GM23248 (cell line): ENCODE data around the gene BPIFA3. TPM values are rescaled to one million over a fixed set of nuclear protein-coding genes. Genes with fewer than 3 reads are reported as not detected.

Source experiments
- DNase-seq: peaks from one replicate; pipeline ENCODE4 v3.0.0-alpha.2; 2015
- H2AFZ ChIP-seq: fragments of 200-600 bp; sonication (generic); 2 replicates; pipeline ENCODE4 v1.6.1; 2016; ENCODE audit warnings: antibody characterized with exemption
- H3F3A ChIP-seq: fragments of 200-600 bp; sonication (generic); 2 replicates; pipeline ENCODE4 v1.6.1; 2016; ENCODE audit warnings: mild to moderate bottlenecking, antibody characterized with exemption, mixed run types; ENCODE audit not compliant: insufficient read depth
- H3K27ac ChIP-seq: fragments of 200-600 bp; sonication (generic); 2 replicates; pipeline ENCODE4 v1.5.1; 2016; ENCODE audit warnings: mild to moderate bottlenecking
- H3K27me3 ChIP-seq: fragments of 200-600 bp; sonication (generic); replicated peaks from 2 replicates; pipeline ENCODE4 v1.6.1; 2016; ENCODE audit warnings: mild to moderate bottlenecking; ENCODE audit not compliant: insufficient read depth
- H3K36me3 ChIP-seq: fragments of 200-600 bp; sonication (generic); 2 replicates; pipeline ENCODE4 v1.6.1; 2016; ENCODE audit warnings: low read depth, mild to moderate bottlenecking
- H3K4me1 ChIP-seq: fragments of 200-600 bp; sonication (generic); 2 replicates; pipeline ENCODE4 v1.6.1; 2016; ENCODE audit warnings: mild to moderate bottlenecking; ENCODE audit not compliant: insufficient read depth
- H3K4me2 ChIP-seq: fragments of 200-600 bp; sonication (generic); one replicate; pipeline ENCODE4 v1.6.1; 2016; ENCODE audit warnings: mild to moderate bottlenecking; ENCODE audit not compliant: unreplicated experiment
- H3K4me3 ChIP-seq: fragments of 200-600 bp; sonication (generic); 2 replicates; pipeline ENCODE4 v1.5.1; 2016; ENCODE audit warnings: mild to moderate bottlenecking
- H3K79me2 ChIP-seq: fragments of 200-600 bp; sonication (generic); 2 replicates; pipeline ENCODE4 v1.6.1; 2016; ENCODE audit warnings: mild to moderate bottlenecking; ENCODE audit not compliant: insufficient read depth
- H3K9ac ChIP-seq: fragments of 200-600 bp; sonication (generic); 2 replicates; pipeline ENCODE4 v1.6.1; 2016; ENCODE audit warnings: mild to moderate bottlenecking
- H3K9me2 ChIP-seq: fragments of 200-600 bp; sonication (generic); 2 replicates; pipeline ENCODE4 v1.6.1; 2016; ENCODE audit warnings: mixed run types, mild to moderate bottlenecking, moderate library complexity; ENCODE audit not compliant: insufficient read depth
- H3K9me3 ChIP-seq: fragments of 200-600 bp; sonication (generic); one replicate; pipeline ENCODE4 v1.6.1; 2017; ENCODE audit warnings: low read depth
- H4K20me1 ChIP-seq: fragments of 200-600 bp; sonication (generic); 2 replicates; pipeline ENCODE4 v1.6.0; 2016; ENCODE audit not compliant: insufficient read depth
- EZH2 ChIP-seq: fragments of 200-600 bp; sonication (generic); IDR thresholded peaks from 2 replicates; pipeline ENCODE4 v1.6.1; 2018; ENCODE audit warnings: antibody characterized with exemption, mild to moderate bottlenecking; ENCODE audit not compliant: insufficient read depth, poor library complexity, severe bottlenecking
- EZH2phosphoT487 ChIP-seq: fragments of 200-600 bp; sonication (generic); IDR thresholded peaks from 2 replicates; pipeline ENCODE4 v1.6.1; 2018; ENCODE audit warnings: antibody characterized with exemption, moderate library complexity, mild to moderate bottlenecking, low read depth; ENCODE audit not compliant: insufficient read depth
- WGBS, 2 experiments: methylation state at CpG; one replicate each; pipeline ENCODE4 v1.1.6; 2015 to 2017; ENCODE audit warnings: low lambda C conversion rate in 2 of 2, low coverage in 1 of 2; ENCODE audit errors: missing lambda C conversion rate in 2 of 2; 5-methylcytosine and 5-hydroxymethylcytosine counted together
- in situ Hi-C: fragments of 300-500 bp; cut with MboI; formaldehyde crosslinking; loops from 2 replicates; pipeline ENCODE4 v1.15.0; 2020
- polyA plus RNA-seq: library from polyadenylated mRNA; unstranded; fragments of >200 nt; fragmentation: Nextera tagmentation; extraction: Ambion mirVana; gene quantifications from 2 replicates; pipeline ENCODE4 v1.2.1, GENCODE V29; 2016
- total RNA-seq: library from RNA; depleted of rRNA; stranded (reverse); fragments of >200 nt; shearing (Covaris generic); gene quantifications from 2 replicates; pipeline ENCODE4 v1.2.3, GENCODE V29; 2014

The BPIFA3 gene
- total and polyA plus RNA-seq, 2 experiments from 2014 or later = not detected

GRCh38 chr20:33229843-33230242 is 12.7 kb downstream of the BPIFA3 start:
- Histone ChIP-seq H3K36me3 (no peaks in the 10 kb centered on the region), H3K9me3 (no peaks in the 10 kb centered on the region), H3K79me2 (no peaks in the 10 kb centered on the region), H3K9ac (no peak overlapping the region), H3K27me3 (peaks cover 26% of the 10 kb centered on the region), H3K27ac (no peak overlapping the region), H4K20me1 (no peaks in the 10 kb centered on the region), H3K4me2 (no peak overlapping the region), H3F3A (no peaks in the 10 kb centered on the region), H2AFZ (no peak overlapping the region), H3K9me2 (no peaks in the 10 kb centered on the region), H3K4me3 (no peak overlapping the region), H3K4me1 (no peaks in the 10 kb centered on the region)
- WGBS, 2 experiments = 4 to 6% methylated on average over 6 of the region's 6 CpGs
- TF ChIP-seq EZH2 = no peak
- TF ChIP-seq EZH2phosphoT487 = no peak
- DNase-seq = no peak
- in situ Hi-C loops = no loop called here

- Histone ChIP-seq H3K36me3 (no peaks in the 10 kb centered on the region), H3K4me1 (no peaks in the 10 kb centered on the region), H3K4me2 (no peak overlapping the region), H3K27me3 (peaks cover 37% of the 10 kb centered on the region), H3K9me2 (no peaks in the 10 kb centered on the region), H3K9me3 (no peaks in the 10 kb centered on the region), H3F3A (no peaks in the 10 kb centered on the region), H3K79me2 (no peaks in the 10 kb centered on the region), H2AFZ (no peak overlapping the region), H3K9ac (no peak overlapping the region), H3K4me3 (no peak overlapping the region), H3K27ac (no peak overlapping the region), H4K20me1 (no peaks in the 10 kb centered on the region)
- no peak for DNase-seq
- TF ChIP-seq EZH2 = no peak
- no peak for TF ChIP-seq EZH2phosphoT487
- WGBS, 2 experiments = 9 to 14% methylated on average over 7 of the region's 7 CpGs
- in situ Hi-C loops = no loop called here
Measured at GRCh38 chr20:33231237-33231636, 14.1 kb downstream of the BPIFA3 start.

GRCh38 chr20:33232486-33233072 is 15.4 kb downstream of the BPIFA3 start:
- no peak for TF ChIP-seq EZH2phosphoT487
- no peak for TF ChIP-seq EZH2
- in situ Hi-C loops = no loop called here
- no peak overlapping the region for H3K9ac ChIP-seq
- no peak for DNase-seq
- H3K27ac ChIP-seq = no peak overlapping the region
- no peak overlapping the region for H3K4me3 ChIP-seq
- no peak overlapping the region for H2AFZ ChIP-seq
- H3F3A ChIP-seq = no peaks in the 10 kb centered on the region
- H4K20me1 ChIP-seq = no peaks in the 10 kb centered on the region
- 6 to 9% methylated on average over 2 of the region's 2 CpGs for WGBS, 2 experiments
- H3K79me2 ChIP-seq = no peaks in the 10 kb centered on the region
- H3K9me2 ChIP-seq = no peaks in the 10 kb centered on the region
- no peaks in the 10 kb centered on the region for H3K4me1 ChIP-seq
- H3K4me2 ChIP-seq = no peak overlapping the region
- no peaks in the 10 kb centered on the region for H3K9me3 ChIP-seq
- no peaks in the 10 kb centered on the region for H3K36me3 ChIP-seq
- H3K27me3 ChIP-seq = peaks cover 38% of the 10 kb centered on the region

- Histone ChIP-seq H3F3A (no peaks in the 10 kb centered on the region), H3K4me2 (no peak overlapping the region), H4K20me1 (no peaks in the 10 kb centered on the region), H3K4me1 (no peaks in the 10 kb centered on the region), H3K27ac (no peak overlapping the region), H3K9ac (no peak overlapping the region), H3K36me3 (no peaks in the 10 kb centered on the region), H2AFZ (no peak overlapping the region), H3K9me2 (no peaks in the 10 kb centered on the region), H3K4me3 (no peak overlapping the region), H3K27me3 (peaks cover 38% of the 10 kb centered on the region), H3K9me3 (no peaks in the 10 kb centered on the region), H3K79me2 (no peaks in the 10 kb centered on the region)
- in situ Hi-C loops = no loop called here
- WGBS, 2 experiments = 4 to 5% methylated on average over 5 of the region's 5 CpGs
- TF ChIP-seq EZH2 = no peak
- TF ChIP-seq EZH2phosphoT487 = no peak
- DNase-seq = no peak
Measured at GRCh38 chr20:33233129-33233774, 16.1 kb downstream of the BPIFA3 start.

- Histone ChIP-seq H3K9me2 (no peaks in the 10 kb centered on the region), H3K4me2 (no peak overlapping the region), H3F3A (no peaks in the 10 kb centered on the region), H3K79me2 (no peaks in the 10 kb centered on the region), H3K9me3 (no peaks in the 10 kb centered on the region), H3K4me1 (no peaks in the 10 kb centered on the region), H3K9ac (no peak overlapping the region), H3K27ac (no peak overlapping the region), H2AFZ (no peak overlapping the region), H4K20me1 (no peaks in the 10 kb centered on the region), H3K27me3 (peaks cover 31% of the 10 kb centered on the region), H3K36me3 (no peaks in the 10 kb centered on the region), H3K4me3 (no peak overlapping the region)
- in situ Hi-C loops = no loop called here
- WGBS, 2 experiments = 37 to 50% methylated on average over 2 of the region's 2 CpGs
- DNase-seq = no peak
- TF ChIP-seq EZH2 = no peak
- TF ChIP-seq EZH2phosphoT487 = no peak
Measured at GRCh38 chr20:33234050-33234449, 16.9 kb downstream of the BPIFA3 start.
